ENCODE data around the gene CRHR1.

Gene CRHR1

GRCh38 chr17:45848405-45848804, 64.3 kb downstream of the CRHR1 start:
- no peaks in the 10 kb centered on the region for H3K79me2 ChIP-seq (ENCODE audit: insufficient read depth, low read length)
- H3K4me2 ChIP-seq (ENCODE audit: insufficient read depth, low read length): no peak overlapping the region
- H3K27ac ChIP-seq (ENCODE audit: low read length): no peak overlapping the region
- H4K20me1 ChIP-seq (ENCODE audit: insufficient read depth, low read length): peaks cover 11% of the 10 kb centered on the region
- no peaks in the 10 kb centered on the region for H3K4me1 ChIP-seq (ENCODE audit: insufficient read depth, low read length)
- no peak for TF ChIP-seq EZH2 (IDR thresholded peaks at IDR 0.05; ENCODE audit: borderline replicate concordance, low read depth, low read length, severe bottlenecking)
- no peak for TF ChIP-seq CTCF (IDR thresholded peaks at IDR 0.05; ENCODE audit: borderline replicate concordance, extremely low read depth, low read length, poor library complexity, severe bottlenecking)
- no peak overlapping the region for H3K4me3 ChIP-seq (ENCODE audit: low read depth in 1 of 2, low read length in 2 of 2)
- ATAC-seq (ENCODE audit: insufficient read depth, low read depth): no peak
- peaks cover 14% of the 10 kb centered on the region for H3K27me3 ChIP-seq (ENCODE audit: insufficient read depth, low read length, poor library complexity)
- H3K9me3 ChIP-seq (ENCODE audit: insufficient read depth, low read length, severe bottlenecking): no peaks in the 10 kb centered on the region
- no peak overlapping the region for H2AFZ ChIP-seq (ENCODE audit: low read depth, low read length)
- no peaks in the 10 kb centered on the region for H3K36me3 ChIP-seq (ENCODE audit: insufficient read depth, low read length)
- no peak for DNase-seq
- H3K9ac ChIP-seq (ENCODE audit: low read depth, low read length): no peak overlapping the region

- ATAC-seq (ENCODE audit: insufficient read depth, low read depth) (no peak), DNase-seq (no peak)
- no peak overlapping the region for H2AFZ ChIP-seq (ENCODE audit: low read depth, low read length)
- peaks cover 11% of the 10 kb centered on the region for H4K20me1 ChIP-seq (ENCODE audit: insufficient read depth, low read length)
- H3K9ac ChIP-seq (ENCODE audit: low read depth, low read length): no peak overlapping the region
- H3K4me2 ChIP-seq (ENCODE audit: insufficient read depth, low read length): no peak overlapping the region
- H3K9me3 ChIP-seq (ENCODE audit: insufficient read depth, low read length, severe bottlenecking): no peaks in the 10 kb centered on the region
- H3K4me3 ChIP-seq (ENCODE audit: low read depth in 1 of 2, low read length in 2 of 2): no peak overlapping the region
- no peaks in the 10 kb centered on the region for H3K4me1 ChIP-seq (ENCODE audit: insufficient read depth, low read length)
- peaks cover 14% of the 10 kb centered on the region for H3K27me3 ChIP-seq (ENCODE audit: insufficient read depth, low read length, poor library complexity)
- H3K36me3 ChIP-seq (ENCODE audit: insufficient read depth, low read length): no peaks in the 10 kb centered on the region
- H3K27ac ChIP-seq (ENCODE audit: low read length): no peak overlapping the region
- H3K79me2 ChIP-seq (ENCODE audit: insufficient read depth, low read length): no peaks in the 10 kb centered on the region
- TF ChIP-seq EZH2 (IDR thresholded peaks at IDR 0.05; ENCODE audit: borderline replicate concordance, low read depth, low read length, severe bottlenecking) (no peak), CTCF (IDR thresholded peaks at IDR 0.05; ENCODE audit: borderline replicate concordance, extremely low read depth, low read length, poor library complexity, severe bottlenecking) (no peak)
Observed at GRCh38 chr17:45848868-45849535, 64.9 kb downstream of the CRHR1 start.

GRCh38 chr17:45849536-45849990, 65.4 kb downstream of the CRHR1 start:
- Histone ChIP-seq H3K9me3 (ENCODE audit: insufficient read depth, low read length, severe bottlenecking) (no peaks in the 10 kb centered on the region), H3K27ac (ENCODE audit: low read length) (no peak overlapping the region), H3K4me2 (ENCODE audit: insufficient read depth, low read length) (no peak overlapping the region), H2AFZ (ENCODE audit: low read depth, low read length) (no peak overlapping the region), H3K4me1 (ENCODE audit: insufficient read depth, low read length) (no peaks in the 10 kb centered on the region), H4K20me1 (ENCODE audit: insufficient read depth, low read length) (peaks cover 11% of the 10 kb centered on the region), H3K79me2 (ENCODE audit: insufficient read depth, low read length) (no peaks in the 10 kb centered on the region), H3K27me3 (ENCODE audit: insufficient read depth, low read length, poor library complexity) (peaks cover 14% of the 10 kb centered on the region), H3K36me3 (ENCODE audit: insufficient read depth, low read length) (no peaks in the 10 kb centered on the region), H3K9ac (ENCODE audit: low read depth, low read length) (no peak overlapping the region), H3K4me3 (ENCODE audit: low read depth in 1 of 2, low read length in 2 of 2) (no peak overlapping the region)
- DNase-seq (no peak), ATAC-seq (ENCODE audit: insufficient read depth, low read depth) (no peak)
- no peak for TF ChIP-seq CTCF (IDR thresholded peaks at IDR 0.05; ENCODE audit: borderline replicate concordance, extremely low read depth, low read length, poor library complexity, severe bottlenecking)
- TF ChIP-seq EZH2 (IDR thresholded peaks at IDR 0.05; ENCODE audit: borderline replicate concordance, low read depth, low read length, severe bottlenecking): no peak
